ENCODE results near the gene CXCR1.

DNA sequence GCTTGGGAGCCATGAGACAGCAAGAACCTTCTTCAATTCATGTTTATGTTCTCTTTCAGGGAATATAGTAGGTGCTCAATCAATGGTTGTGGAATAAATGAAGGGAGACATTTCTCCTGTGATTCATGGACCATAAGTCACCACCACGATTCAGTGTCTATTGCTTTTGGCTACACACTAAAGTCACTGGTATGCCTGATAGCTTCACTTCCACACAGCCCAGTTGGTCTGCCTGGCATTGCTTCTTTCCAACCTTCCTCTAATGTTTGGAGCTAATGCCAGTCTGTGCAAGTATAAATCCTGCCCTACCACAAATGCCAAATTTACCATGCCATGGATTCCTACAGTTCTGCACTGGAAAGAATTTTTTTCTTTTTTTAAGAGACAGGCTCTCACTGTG, 1.3 kb upstream of the CXCR1 start:
- TF ChIP-seq CTCF (IDR thresholded peaks at IDR 0.05; ENCODE audit: insufficient read depth, low read depth, low read length) (no peak), EZH2 (IDR thresholded peaks at IDR 0.05; ENCODE audit: insufficient read depth, low read length) (no peak)

Measured in astrocyte (in vitro differentiated cells and primary cell).